Nephron progenitor cell (in vitro differentiated cells): ENCODE measurements around the gene TMEM203.

ENCODE experiments used
- DNase-seq: peaks from one replicate; pipeline ENCODE4 v3.0.0; 2021
- H3K27ac Mint-ChIP-seq: 2 replicates; pipeline ENCODE4 v1.8.0; 2021; ENCODE audit warnings: mild to moderate bottlenecking, moderate library complexity, mixed read lengths
- H3K27me3 Mint-ChIP-seq: 2 replicates; pipeline ENCODE4 v1.8.0; 2021; ENCODE audit warnings: mild to moderate bottlenecking, low read depth, mixed read lengths; ENCODE audit not compliant: poor library complexity
- H3K36me3 Mint-ChIP-seq: 2 replicates; pipeline ENCODE4 v1.8.0; 2021; ENCODE audit warnings: low read depth, mixed read lengths
- H3K4me1 Mint-ChIP-seq: 2 replicates; pipeline ENCODE4 v1.8.0; 2021; ENCODE audit warnings: mixed read lengths
- H3K4me3 Mint-ChIP-seq: 2 replicates; pipeline ENCODE4 v1.8.0; 2021; ENCODE audit warnings: mild to moderate bottlenecking, moderate library complexity, mixed read lengths
- H3K9me3 Mint-ChIP-seq: 2 replicates; pipeline ENCODE4 v1.8.0; 2021; ENCODE audit warnings: mild to moderate bottlenecking, moderate library complexity, mixed read lengths
- CTCF ChIP-seq: fragments of 200-600 bp; sonication (generic); IDR thresholded peaks from 2 replicates; pipeline ENCODE4 v1.5.0; 2021; ENCODE audit warnings: antibody characterized with exemption

Gene TMEM203

GRCh38 chr9:137218754-137219271 is 13.4 kb upstream of the TMEM203 start:
- no peak for DNase-seq
- no peaks in the 10 kb centered on the region for H3K9me3 Mint-ChIP-seq
- H3K4me1 Mint-ChIP-seq = peaks cover 9% of the 10 kb centered on the region
- H3K27me3 Mint-ChIP-seq = peaks cover 4% of the 10 kb centered on the region
- H3K36me3 Mint-ChIP-seq = no peaks in the 10 kb centered on the region
- TF ChIP-seq CTCF = no peak
- no peak overlapping the region for H3K4me3 Mint-ChIP-seq
- H3K27ac Mint-ChIP-seq = no peak overlapping the region

- no peaks in the 10 kb centered on the region for H3K36me3 Mint-ChIP-seq
- H3K27me3 Mint-ChIP-seq = peaks cover 4% of the 10 kb centered on the region
- H3K9me3 Mint-ChIP-seq = no peaks in the 10 kb centered on the region
- no peak for TF ChIP-seq CTCF
- H3K27ac Mint-ChIP-seq = no peak overlapping the region
- no peak for DNase-seq
- H3K4me3 Mint-ChIP-seq = no peak overlapping the region
- peaks cover 9% of the 10 kb centered on the region for H3K4me1 Mint-ChIP-seq
Measured at GRCh38 chr9:137218212-137218753, 12.8 kb upstream of the TMEM203 start.

GRCh38 chr9:137217276-137218211 is 12.1 kb upstream of the TMEM203 start:
- TF ChIP-seq CTCF = no peak
- Mint-ChIP-seq H3K27me3 (no peaks in the 10 kb centered on the region), H3K36me3 (peaks cover 4% of the 10 kb centered on the region), H3K27ac (no peak overlapping the region), H3K9me3 (no peaks in the 10 kb centered on the region), H3K4me1 (peaks cover 9% of the 10 kb centered on the region), H3K4me3 (no peak overlapping the region)
- DNase-seq = peak; percentile 70

GRCh38 chr9:137216188-137216965 is 10.9 kb upstream of the TMEM203 start:
- no peak overlapping the region for H3K4me3 Mint-ChIP-seq
- peaks cover 9% of the 10 kb centered on the region for H3K4me1 Mint-ChIP-seq
- H3K27ac Mint-ChIP-seq = no peak overlapping the region
- DNase-seq = no peak
- H3K36me3 Mint-ChIP-seq = peaks cover 4% of the 10 kb centered on the region
- TF ChIP-seq CTCF = no peak
- no peaks in the 10 kb centered on the region for H3K27me3 Mint-ChIP-seq
- no peaks in the 10 kb centered on the region for H3K9me3 Mint-ChIP-seq

GRCh38 chr9:137215196-137215986 is 9.9 kb upstream of the TMEM203 start:
- Mint-ChIP-seq H3K36me3 (peaks cover 4% of the 10 kb centered on the region), H3K27ac (no peak overlapping the region), H3K4me1 (peaks cover 9% of the 10 kb centered on the region), H3K27me3 (no peaks in the 10 kb centered on the region), H3K4me3 (no peak overlapping the region), H3K9me3 (no peaks in the 10 kb centered on the region)
- DNase-seq = no peak
- TF ChIP-seq CTCF = no peak
